ENCODE measurements around the gene LIFR.

DNA sequence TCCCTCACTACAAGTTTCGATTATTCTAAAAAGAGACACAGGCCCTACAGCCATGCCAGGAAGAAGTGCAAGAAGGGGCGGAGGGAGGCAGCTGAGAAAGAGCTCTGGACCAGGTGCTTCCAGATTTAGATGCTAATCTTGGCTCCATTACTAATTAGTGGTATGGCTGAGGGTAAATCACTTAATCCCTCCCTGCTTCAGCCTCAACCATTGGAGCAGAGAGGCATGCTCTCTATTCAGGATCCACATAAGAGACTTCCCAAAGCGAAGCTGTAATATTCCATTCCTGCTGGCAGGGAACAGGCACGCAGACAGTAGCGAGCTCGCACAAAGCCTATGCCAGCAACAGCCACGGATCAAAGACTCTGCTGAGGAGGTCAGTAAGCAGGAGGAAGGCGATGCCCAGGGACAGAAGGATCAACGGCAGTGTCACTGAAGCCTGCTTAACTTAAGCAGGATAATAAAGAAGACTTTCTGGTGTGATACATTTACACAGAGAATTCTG lies 24.2 kb downstream of the LIFR start:
- TF ChIP-seq, protein P1, sequence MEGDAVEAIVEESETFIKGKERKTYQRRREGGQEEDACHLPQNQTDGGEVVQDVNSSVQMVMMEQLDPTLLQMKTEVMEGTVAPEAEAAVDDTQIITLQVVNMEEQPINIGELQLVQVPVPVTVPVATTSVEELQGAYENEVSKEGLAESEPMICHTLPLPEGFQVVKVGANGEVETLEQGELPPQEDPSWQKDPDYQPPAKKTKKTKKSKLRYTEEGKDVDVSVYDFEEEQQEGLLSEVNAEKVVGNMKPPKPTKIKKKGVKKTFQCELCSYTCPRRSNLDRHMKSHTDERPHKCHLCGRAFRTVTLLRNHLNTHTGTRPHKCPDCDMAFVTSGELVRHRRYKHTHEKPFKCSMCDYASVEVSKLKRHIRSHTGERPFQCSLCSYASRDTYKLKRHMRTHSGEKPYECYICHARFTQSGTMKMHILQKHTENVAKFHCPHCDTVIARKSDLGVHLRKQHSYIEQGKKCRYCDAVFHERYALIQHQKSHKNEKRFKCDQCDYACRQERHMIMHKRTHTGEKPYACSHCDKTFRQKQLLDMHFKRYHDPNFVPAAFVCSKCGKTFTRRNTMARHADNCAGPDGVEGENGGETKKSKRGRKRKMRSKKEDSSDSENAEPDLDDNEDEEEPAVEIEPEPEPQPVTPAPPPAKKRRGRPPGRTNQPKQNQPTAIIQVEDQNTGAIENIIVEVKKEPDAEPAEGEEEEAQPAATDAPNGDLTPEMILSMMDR (IDR thresholded peaks at IDR 0.05), result no peak
- no peak for TF ChIP-seq POLR2AphosphoS5 (IDR thresholded peaks at IDR 0.05)

Measured in prostate gland (tissue), 2 donors.